Right lung (tissue), 5 donors: Measurements from ENCODE around the gene HOXA11. TPM values are rescaled to one million over a fixed set of nuclear protein-coding genes. Genes with fewer than 3 reads are reported as not detected.
A peak's percentile ranks its signal among the peaks of the same experiment; 100 is the strongest.

ENCODE experiments used
- DNase-seq, 2 donors: peaks; one replicate each; pipeline ENCODE4 v3.0.0-alpha.2; 2013
- polyA plus RNA-seq, 5 donors: library from polyadenylated mRNA; unstranded; fragments of 120-200 nt; gene quantifications; one replicate each; pipeline versions ENCODE4 v1.2.1 to v1.2.3, GENCODE V29; 2013; ENCODE audit warnings: inconsistent platforms in 1 of 5, low replicate concordance in 1 of 5; ENCODE audit not compliant: insufficient read length in 5 of 5, insufficient read depth in 1 of 5

The HOXA11 gene
- polyA plus RNA-seq, 5 donors = 0.19 to 0.35 TPM; not detected in 3

- no peak for DNase-seq
Measured at GRCh38 chr7:27207348-27207985, 22.4 kb upstream of the HOXA11 start.

GRCh38 chr7:27205325-27206280 lies 20.6 kb upstream of the HOXA11 start:
- no peak for DNase-seq

- DNase-seq = no peak
Measured at GRCh38 chr7:27204851-27205322, 19.9 kb upstream of the HOXA11 start.

- DNase-seq = no peak
Measured at GRCh38 chr7:27203964-27204594, 19.0 kb upstream of the HOXA11 start.

GRCh38 chr7:27203365-27203953 lies 18.4 kb upstream of the HOXA11 start:
- DNase-seq = no peak

GRCh38 chr7:27202862-27203134 lies 17.8 kb upstream of the HOXA11 start:
- no peak for DNase-seq

- no peak for DNase-seq
Measured at GRCh38 chr7:27202018-27202861, 17.2 kb upstream of the HOXA11 start.

- no peak for DNase-seq
Measured at GRCh38 chr7:27201580-27202017, 16.6 kb upstream of the HOXA11 start.

GRCh38 chr7:27200761-27201579 lies 15.9 kb upstream of the HOXA11 start:
- no peak for DNase-seq

GRCh38 chr7:27199849-27200760 lies 15.1 kb upstream of the HOXA11 start, which contains the start of gene HOXA13:
TSS of gene HOXA13 (minus strand) at chr7:27200091. CDS start at chr7:27200077, 14 bp downstream.
- DNase-seq = no peak

GRCh38 chr7:27198871-27199801 lies 14.1 kb upstream of the HOXA11 start:
- no peak for DNase-seq

GRCh38 chr7:27198138-27198841 lies 13.3 kb upstream of the HOXA11 start:
- no peak for DNase-seq

GRCh38 chr7:27197137-27198042 lies 12.4 kb upstream of the HOXA11 start:
- DNase-seq = no peak

- peak; percentile 59 to 76 for DNase-seq
Measured at GRCh38 chr7:27196287-27196767, 11.3 kb upstream of the HOXA11 start.

- DNase-seq = no peak
Measured at GRCh38 chr7:27194686-27195379, 9.8 kb upstream of the HOXA11 start.
